NOMO-1 treated with dmso at 0.1 percent for 144 hours (cell line): ENCODE data around the gene GALNT18.
A peak's percentile ranks its signal among the peaks of the same experiment; 100 is the strongest.

Experiments used
- DNase-seq: peaks from one replicate; lab custom pipeline; 2025; ENCODE audit not compliant: unreplicated experiment; lab: John Stamatoyannopoulos, UW

The GALNT18 gene

DNA sequence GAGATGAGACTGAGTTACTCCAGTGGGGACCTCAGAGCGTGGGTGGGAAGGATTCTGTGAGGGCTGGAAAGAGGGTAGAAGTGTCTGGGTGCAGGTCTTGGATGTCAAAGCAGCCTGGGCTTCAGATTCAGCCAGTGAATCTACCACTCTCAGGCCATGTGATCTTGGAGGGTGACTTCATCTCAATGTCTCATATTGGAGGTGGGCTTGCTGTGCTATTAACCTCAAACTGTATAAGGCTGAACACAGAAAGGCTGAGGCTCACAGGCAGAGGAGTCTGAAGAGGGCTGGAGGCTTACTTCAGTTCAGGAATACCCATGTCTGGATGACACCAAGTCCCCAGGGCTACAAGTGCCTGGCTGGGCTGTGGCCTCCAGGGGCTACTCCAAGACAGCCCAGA, 332.1 kb downstream of the GALNT18 start:
- no peak for DNase-seq

DNA sequence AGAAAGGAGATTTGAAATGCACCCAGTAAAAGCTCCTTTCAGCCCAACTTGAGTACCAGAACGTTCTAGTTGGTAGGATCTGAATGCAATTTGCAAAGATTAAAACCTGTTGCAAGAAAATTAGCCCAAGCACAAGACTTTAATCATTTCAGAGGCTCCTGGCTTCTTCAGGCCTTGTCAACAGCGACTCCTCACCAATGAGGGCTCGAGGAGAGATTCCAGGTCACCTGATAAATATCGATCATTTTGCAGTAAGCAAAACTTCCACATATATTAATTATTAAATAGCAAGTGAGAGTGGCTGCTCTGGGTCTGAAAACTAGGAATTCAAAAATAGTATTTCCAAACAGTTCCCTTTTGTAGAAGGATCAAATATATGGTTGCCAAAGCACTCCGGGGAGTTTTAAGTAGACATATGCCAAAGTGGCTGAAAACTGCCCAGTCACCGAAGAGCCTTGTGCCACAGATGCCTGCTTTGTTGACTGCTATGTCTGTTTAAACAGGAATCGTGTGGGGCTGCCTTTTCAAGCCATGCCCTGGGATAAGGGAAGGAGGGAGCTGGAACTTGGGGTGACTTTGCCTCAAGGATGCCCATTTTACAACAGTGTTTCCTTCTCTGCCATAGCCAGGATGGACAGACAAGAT, 332.7 kb downstream of the GALNT18 start:
- no peak for DNase-seq

DNA sequence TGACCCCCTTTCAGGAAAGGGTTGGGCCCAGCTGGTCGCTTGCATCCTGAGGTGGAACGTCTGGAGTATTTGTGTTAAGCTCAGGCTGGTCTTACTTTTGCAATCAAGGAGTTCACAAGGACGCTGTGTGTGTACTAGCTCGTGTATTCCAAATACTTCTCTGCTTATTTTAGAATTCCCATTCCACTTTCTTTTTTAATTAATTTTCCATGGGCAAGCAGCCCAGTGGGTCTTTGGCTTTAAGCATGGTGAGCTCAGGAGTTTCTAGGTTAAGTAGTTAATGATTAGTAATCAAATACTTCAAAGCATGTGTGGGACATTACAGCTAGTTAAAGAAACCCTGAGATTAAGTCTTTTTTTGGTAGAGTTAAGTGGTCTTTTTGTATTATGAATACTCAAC, 337.3 kb downstream of the GALNT18 start:
- DNase-seq = no peak

DNA sequence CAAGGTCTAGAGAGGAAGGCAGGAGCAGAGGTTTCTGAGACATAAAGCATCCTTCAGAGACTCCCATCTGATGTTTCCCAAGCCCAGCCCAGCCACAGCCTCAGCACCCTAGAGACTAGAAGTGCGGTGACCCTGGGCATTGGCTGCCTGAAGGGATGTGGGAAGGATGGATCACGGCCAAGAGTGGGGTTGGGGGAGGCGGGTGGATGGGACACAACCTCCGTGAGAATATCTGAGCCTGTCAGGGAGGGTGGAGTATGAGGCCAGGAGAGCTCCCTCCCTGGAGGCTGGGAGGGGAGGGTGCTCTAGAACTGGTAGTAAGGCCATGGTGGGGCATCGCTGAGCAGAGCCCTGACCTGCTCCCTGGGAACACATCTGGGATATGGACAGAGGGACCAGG, 340.2 kb downstream of the GALNT18 start:
- no peak for DNase-seq

DNA sequence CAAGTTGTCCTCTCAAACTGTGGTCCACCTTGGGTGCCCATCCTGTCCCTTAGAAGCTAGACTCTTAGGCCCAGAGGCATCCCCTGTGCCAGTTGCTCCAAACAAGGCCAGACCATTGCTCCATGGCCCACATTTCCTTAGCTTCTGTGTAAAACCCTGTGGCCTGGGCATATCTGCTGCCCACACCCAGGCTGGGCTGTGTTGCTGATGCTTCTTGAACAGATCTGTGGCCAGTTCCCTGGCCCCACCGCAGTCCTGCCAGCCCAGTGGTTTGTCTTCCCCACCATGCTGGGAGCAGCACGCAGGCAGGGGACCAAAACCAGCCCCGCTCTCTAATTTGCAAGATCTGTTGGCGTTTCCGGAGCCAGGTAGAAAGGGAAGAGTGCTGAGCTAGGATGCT, 341.0 kb downstream of the GALNT18 start:
- no peak for DNase-seq

DNA sequence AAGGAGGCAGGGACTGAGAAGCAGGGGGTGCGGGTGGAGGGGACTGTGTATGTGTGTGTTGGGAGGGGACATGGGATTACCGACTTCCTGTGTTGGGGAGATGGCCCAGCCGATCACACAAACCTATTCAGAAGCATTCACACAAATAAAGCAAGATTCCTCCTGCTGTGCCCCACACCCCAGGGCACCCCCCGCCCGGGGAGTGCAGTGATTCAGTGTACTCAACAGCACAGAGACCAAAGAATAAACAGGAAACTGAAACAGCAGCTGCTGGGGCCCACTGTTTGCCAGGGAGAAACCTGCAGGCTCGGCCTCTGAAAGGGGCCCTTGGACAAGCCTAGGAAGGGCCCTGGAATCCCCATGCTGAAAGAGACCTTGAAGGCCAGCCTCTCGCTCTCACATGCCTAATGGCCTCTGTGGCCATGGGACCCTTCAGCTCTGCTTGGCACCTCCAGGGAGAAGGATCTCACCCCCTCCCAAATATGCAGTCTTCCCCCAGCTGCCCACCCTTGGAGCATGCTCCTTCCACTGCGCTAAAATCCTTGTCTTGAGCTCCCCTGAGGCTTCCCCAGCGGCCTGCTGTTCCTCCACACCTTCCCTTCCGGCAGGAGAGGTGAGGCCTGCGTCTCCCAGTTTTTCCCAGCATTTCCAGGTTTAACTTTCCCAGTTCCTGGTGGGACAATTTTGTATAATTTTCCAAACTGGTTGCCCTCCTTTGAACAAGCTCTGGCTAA, 341.7 kb downstream of the GALNT18 start:
- no peak for DNase-seq

DNA sequence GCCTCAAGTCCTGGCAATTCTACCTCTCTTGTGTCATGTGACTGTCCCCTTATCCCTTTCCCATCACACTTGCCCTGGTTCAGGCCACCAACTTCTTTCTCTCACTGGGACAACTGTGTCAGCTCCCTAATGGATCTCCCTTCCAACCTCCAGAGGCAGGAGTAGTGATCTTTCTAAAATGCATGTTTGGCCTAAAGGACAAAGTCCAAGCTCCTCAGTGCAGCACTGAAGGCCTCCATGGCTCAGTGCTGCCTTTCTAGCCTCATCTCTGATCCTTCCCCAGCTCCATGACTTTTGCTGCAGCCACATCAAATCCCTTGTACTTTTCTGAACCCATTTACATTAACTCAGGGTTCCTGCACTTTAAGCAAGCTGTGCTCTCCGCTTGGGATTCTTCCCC, 349.6 kb downstream of the GALNT18 start:
- DNase-seq = no peak

DNA sequence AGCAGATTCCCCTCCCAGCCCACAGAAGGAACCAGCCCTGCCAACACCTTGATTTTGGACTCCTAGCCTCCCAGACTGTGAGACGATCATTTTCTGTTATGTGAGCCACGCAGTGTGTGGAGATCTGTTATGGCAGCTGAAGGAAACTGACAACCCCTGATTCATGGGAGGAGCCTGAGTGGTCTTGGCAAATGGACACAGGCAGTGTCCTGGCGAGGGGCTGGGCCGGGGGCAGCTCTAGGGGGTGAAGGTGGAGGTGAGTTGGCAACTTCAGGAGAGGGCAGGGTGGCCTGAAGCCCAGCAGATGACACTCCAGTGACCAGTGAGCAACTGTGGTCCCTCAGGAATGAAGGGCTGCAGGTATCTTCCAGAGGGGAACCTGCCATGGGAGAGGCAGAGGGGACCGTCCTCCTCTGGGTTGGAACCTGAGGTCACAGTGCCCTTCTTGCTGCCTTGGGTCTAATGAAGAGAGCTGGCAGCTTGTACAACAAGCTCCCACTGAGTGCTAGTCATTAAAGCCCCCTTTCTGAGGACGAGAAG, 351.5 kb downstream of the GALNT18 start:
- DNase-seq = no peak

DNA sequence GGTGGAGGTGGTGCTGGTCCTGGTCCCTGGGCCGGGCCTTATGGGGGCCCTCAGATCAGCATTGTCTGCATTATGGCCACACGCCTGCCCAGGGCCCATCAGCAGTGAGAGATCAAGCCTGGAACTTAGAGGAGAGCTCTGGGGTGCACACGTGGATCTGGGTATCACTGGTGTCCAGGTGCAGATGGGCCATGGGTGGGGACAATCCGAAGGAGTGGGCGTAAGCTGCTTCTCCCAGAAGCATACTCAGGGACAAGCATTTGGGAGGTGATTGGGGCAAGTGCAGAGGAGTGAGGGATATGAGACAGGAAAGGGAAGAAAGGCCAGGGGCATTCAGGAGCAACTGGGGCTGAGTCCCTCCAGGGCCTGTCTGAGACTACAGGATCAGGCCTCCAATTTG, 353.1 kb downstream of the GALNT18 start:
- no peak for DNase-seq

DNA sequence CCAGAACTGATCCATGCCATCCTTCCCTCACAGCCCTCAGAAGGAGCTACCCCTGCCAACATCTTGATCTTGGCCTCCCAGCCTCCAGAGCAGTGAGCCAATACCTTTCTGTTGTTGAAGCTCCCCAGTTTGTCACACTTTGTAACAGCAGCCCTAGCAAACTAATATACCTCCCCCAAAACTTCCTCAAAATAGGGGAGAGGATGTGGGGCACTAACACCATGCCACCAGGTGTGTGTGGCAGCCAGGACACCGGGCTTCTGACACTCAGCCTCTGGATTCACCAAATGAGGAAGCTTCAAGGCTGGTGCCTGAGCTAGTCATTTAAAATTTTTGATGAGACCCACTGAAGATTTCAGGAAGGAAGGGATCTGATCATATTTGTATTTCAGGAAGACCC, 353.7 kb downstream of the GALNT18 start:
- no peak for DNase-seq

DNA sequence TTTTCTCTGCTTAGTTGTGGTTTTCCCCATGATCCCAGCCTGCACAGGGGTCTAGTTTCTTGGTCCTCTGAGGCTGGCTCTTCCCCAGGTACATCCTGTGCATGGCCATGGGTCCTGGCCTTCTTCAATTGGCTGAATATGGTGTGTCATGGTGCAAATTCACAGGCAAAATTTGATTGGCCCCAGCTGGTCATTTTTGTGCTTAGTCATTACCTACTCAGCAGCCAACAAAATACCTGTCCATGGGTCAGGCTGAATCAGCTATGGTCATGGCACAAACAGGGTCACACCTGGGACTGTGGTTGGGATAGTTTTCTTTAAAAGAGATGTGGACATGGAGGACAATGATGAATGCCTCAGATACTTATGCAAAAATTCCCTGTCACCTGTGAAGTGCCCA, 354.5 kb downstream of the GALNT18 start:
- no peak for DNase-seq

DNA sequence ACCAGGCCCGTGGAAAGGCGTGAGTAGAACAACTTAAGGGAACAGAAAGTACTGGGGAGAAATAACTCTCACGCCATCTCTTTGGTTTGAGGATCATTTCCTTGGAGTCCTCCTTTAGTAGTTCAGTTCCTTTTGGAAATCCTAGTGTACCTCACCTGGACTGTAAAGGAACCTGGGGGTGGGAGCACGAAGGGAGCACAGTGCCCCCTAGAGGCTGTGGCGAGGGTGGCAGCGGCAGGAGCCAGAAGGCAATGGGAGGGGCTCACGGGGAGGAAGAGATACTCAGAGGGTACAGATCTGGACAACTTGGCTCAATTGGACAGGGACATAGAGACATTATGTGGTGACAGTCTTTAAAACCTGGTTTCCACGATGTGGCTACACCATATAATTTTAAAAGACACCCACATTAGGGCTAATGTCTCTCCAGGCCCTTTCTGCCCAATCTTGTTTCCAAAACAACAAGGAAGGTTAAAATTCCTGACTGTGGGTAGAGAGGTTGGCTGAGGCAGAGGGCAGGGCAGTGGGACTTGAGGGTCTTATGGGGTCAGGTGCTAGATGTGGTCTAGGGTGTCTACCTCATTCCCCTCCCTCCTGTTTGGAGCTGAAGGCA, 355.7 kb downstream of the GALNT18 start:
- DNase-seq = peak; percentile 4

DNA sequence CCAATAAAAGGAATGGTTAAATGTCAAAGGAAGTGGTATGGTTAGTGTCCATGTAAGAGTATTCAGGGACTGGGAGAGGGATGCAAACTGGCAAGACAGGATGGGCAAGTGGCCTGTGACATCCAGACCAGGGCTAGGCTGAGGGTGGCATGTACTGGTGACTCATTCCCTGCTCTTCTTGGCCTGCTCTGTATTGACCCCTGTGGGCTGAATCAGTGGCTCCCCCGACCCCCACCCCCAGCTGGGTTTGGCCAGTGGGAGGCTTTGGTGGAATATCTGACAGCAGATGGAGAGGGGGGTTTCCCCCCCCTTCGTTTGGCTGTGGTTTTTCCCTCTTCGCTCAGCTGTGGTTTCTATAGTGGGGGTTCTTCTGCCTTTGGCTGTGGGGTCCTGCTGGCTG, 356.5 kb downstream of the GALNT18 start:
- DNase-seq = no peak

DNA sequence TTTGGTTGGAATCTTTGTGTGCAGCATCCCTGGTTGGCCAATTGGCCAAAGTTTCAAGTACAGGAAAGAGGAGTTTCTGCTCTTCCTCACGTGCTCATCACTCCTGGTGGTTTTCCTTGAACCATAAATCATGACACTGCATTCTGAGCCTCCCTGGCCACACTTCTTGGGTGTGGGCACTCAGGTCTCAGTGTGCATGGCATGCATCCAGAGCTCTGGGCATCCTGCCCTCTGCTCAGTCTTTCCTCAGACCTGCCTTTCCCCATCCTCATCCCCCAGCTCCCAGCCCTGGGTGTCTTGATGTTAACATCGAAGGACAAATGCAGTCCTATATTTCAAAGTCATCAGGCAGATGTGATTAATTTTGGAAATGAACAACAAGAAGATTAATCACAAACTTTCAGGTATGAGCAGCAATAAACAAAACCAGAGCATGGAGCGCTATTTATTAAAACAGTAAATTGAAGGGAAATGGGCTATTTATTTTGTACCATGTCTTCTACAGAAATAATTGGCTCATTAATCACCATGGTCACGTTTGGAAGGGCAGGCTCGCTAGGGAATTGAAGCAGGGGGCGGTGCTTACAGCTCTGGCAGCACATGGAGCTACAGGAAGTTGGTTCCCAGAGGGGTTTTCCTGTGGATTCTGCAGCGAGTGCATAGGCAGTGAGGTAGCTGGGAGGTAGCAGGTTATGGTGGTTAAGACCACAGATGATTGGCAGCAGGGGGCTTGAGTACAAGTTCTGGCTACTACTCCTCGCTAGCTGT, 358.4 kb downstream of the GALNT18 start:
- DNase-seq = no peak

DNA sequence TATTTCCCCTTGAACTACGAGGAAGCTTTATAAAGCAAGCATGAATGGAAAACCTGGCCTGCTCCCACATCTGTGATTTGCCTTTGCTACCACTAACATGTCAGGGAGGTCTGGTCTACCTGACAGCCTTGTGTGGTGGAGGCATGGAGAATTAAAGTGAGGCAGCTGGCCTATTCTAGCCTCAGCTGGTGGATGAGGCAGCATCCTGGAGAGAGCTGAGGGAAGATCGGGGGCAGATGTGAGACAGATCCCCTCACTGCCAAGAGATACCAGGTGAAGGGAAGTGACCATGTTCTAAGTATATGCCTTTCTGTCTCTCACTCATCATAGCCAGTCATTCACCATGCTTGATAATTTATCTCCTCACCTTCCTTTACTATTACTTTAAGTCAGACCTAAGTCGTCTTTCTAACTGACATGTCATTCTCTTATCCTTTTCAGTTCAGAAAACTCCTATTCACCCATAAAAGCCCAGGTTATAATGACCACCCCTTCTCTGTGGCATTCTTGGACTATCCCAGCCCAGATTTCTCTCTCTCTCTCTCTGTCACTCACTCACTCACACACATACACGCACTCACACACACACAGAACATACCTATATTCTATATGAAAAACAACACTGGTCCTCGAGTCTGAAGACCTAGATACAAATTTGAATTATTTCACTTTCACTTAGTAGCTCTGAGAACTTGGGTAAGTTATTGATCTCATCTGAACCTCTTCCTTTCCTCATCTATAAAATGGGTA, 359.5 kb downstream of the GALNT18 start:
- no peak for DNase-seq

DNA sequence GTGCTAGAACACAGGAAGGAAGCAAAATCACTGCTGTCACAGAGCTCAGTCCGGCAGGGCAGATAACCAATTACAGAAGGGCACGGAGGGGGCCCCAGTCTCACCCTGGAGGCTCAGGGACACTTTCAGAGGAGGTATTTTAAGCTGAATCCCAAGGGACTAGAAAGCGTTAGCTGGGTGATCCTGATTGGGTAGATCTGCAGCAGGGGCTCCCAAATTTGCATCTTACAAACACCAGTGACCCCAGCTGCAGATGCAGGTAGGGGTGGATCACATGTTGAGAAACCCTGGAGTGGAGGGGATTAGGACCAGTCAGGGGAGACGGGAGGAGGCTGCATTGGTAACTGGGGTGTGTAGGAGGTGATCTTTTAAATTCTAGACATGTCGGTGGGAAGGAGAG, 360.2 kb downstream of the GALNT18 start:
- no peak for DNase-seq

DNA sequence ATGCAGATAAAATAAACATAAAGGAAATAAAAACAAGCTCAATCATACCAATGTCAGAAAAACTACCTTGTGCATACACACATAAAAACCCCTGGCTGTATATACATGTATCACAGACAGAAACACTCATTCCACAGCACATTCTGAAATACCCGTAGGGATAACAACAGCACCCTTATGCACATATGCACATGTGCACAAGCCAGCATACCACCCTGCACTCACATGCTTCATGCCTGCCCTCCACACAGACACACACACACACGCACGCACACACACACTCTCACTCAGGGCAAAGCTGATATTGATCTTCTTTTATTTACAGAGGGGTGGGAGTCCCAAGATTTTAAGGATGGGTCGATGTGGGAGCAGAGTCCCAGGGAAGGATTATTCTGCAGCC, 360.9 kb downstream of the GALNT18 start:
- no peak for DNase-seq

DNA sequence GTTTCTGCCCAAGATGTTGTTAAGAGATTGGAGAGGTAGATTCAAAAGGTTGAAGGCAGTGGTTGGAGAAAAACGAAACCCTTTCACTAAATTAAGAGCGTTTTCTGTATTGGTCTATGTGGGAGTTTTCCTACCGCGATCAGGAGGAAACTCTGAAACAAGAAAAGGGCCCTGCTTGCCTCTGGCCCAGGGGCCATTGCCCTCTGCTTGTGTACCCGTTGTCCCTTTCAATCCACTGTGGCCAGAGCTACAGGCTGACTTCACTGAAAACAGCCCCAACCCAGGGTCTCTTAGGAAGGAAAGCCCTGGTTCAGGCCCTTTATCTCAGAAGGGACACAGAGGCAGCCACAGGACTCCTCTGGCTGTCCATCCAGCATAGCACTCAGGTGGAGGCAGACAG, 367.8 kb downstream of the GALNT18 start:
- DNase-seq = no peak

DNA sequence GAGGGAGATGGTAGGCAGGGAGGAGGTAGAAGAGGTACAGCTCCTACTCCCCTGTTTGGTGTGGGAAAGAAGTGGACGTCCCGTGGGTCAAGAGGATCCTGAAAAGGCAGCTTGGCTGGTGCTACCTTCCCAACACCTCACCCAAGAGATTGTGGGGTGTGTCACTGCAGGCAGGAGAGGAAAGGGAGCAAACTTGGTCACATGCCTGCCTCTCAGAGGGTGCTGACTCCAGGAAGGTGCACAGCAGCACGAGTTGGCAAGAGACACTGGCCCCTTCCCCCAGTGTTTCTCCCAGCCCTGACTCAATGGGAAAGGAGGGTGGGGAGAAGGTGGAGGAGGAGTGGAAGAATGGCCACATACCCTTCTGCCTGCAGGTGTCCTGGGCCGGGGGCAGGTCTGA, 368.3 kb downstream of the GALNT18 start:
- no peak for DNase-seq

DNA sequence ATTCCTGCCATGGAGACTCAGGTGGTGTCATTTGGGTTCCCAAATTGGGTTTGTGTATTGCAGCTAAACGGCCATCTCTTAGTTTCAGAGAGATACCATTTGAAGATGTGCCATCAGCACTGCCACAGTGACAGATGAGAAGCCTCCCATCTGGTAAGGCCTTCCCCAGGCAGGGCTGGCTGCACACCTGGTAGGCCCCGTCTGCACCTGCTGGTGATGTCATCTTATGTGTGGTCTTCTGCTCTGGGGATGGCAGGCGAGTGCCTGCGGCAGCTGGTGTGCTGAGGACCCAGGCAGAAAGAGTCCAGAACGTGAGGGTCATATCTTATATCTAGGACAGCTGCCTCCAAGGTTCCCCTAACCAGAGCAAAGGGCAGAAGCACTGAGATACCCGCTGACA, 369.4 kb downstream of the GALNT18 start:
- DNase-seq = no peak
